Mesenchymal stem cell (in vitro differentiated cells and primary cell): ENCODE results near the gene NTN4.

Source experiments
- DNase-seq: peaks from one replicate; pipeline ENCODE4 v3.0.0-alpha.2; 2013
- H2AFZ ChIP-seq: one replicate; pipeline ENCODE4 v1.6.1; 2013; ENCODE audit warnings: low read depth, mild to moderate bottlenecking, control low read depth, inconsistent platforms, low read length, moderate library complexity
- H2AK5ac ChIP-seq: 2 replicates; pipeline ENCODE4 v1.6.1; 2013; ENCODE audit warnings: low read length, moderate library complexity, mild to moderate bottlenecking, inconsistent platforms; ENCODE audit not compliant: severe bottlenecking
- H2BK120ac ChIP-seq: one replicate; pipeline ENCODE4 v1.6.1; 2013; ENCODE audit warnings: low read depth, mild to moderate bottlenecking, inconsistent platforms, low read length, moderate library complexity
- H2BK12ac ChIP-seq, 2 experiments: one replicate each; pipeline ENCODE4 v1.6.1; 2013; ENCODE audit warnings: inconsistent platforms in 2 of 2, low read length in 2 of 2, mild to moderate bottlenecking in 2 of 2, moderate library complexity in 2 of 2, control low read depth in 1 of 2
- H2BK15ac ChIP-seq: one replicate; pipeline ENCODE4 v1.6.1; 2013; ENCODE audit warnings: mild to moderate bottlenecking, low read depth, inconsistent platforms; ENCODE audit not compliant: poor library complexity, severe bottlenecking
- H2BK5ac ChIP-seq: 2 replicates; pipeline ENCODE4 v1.6.1; 2013; ENCODE audit warnings: low read depth, mild to moderate bottlenecking, low read length, control low read depth, inconsistent platforms; ENCODE audit not compliant: poor library complexity, severe bottlenecking
- H3K14ac ChIP-seq, 2 experiments: one replicate each; pipeline ENCODE4 v1.6.1; 2013; ENCODE audit warnings: inconsistent platforms in 2 of 2, low read length in 2 of 2, control low read depth in 1 of 2, mild to moderate bottlenecking in 1 of 2, moderate library complexity in 1 of 2
- H3K18ac ChIP-seq, 2 experiments: one replicate each; pipeline ENCODE4 v1.6.1; 2013; ENCODE audit warnings: inconsistent platforms in 2 of 2, low read length in 2 of 2, control low read depth in 1 of 2, low read depth in 1 of 2, mild to moderate bottlenecking in 1 of 2
- H3K23ac ChIP-seq, 2 experiments: one replicate each; pipeline ENCODE4 v1.6.1; 2013; ENCODE audit warnings: inconsistent platforms in 2 of 2, low read length in 2 of 2, mild to moderate bottlenecking in 2 of 2, moderate library complexity in 2 of 2, control low read depth in 1 of 2
- H3K27ac ChIP-seq: 2 replicates; pipeline ENCODE4 v1.5.1; 2013; ENCODE audit warnings: mild to moderate bottlenecking, moderate library complexity, low read length, control low read depth, inconsistent platforms; ENCODE audit not compliant: poor library complexity, severe bottlenecking
- H3K27me3 ChIP-seq, 2 experiments: 2 replicates each; pipeline versions ENCODE4 v1.6.1 to v1.7.0; 2013; ENCODE audit warnings: low read length in 2 of 2, mild to moderate bottlenecking in 2 of 2, moderate library complexity in 2 of 2, control low read depth in 1 of 2, inconsistent platforms in 1 of 2; ENCODE audit not compliant: control insufficient read depth in 1 of 2, insufficient read depth in 1 of 2
- H3K36me3 ChIP-seq, 2 experiments: 2 replicates each; pipeline versions ENCODE4 v1.6.1 to v1.7.0; 2013; ENCODE audit warnings: low read length in 2 of 2, control low read depth in 1 of 2, inconsistent platforms in 1 of 2, low read depth in 1 of 2, mild to moderate bottlenecking in 1 of 2; ENCODE audit not compliant: insufficient read depth in 2 of 2, control insufficient read depth in 1 of 2
- H3K4ac ChIP-seq, 2 experiments: one replicate each; pipeline ENCODE4 v1.6.1; 2013; ENCODE audit warnings: inconsistent platforms in 2 of 2, low read length in 2 of 2, mild to moderate bottlenecking in 2 of 2, moderate library complexity in 2 of 2, control low read depth in 1 of 2, low read depth in 1 of 2
- H3K4me1 ChIP-seq: 2 replicates; pipeline ENCODE4 v1.6.1; 2013; ENCODE audit warnings: low read depth, low read length, control low read depth; ENCODE audit not compliant: control insufficient read depth, insufficient read depth
- H3K4me2 ChIP-seq: 2 replicates; pipeline ENCODE4 v1.6.1; 2013; ENCODE audit warnings: low read length, mild to moderate bottlenecking, inconsistent platforms; ENCODE audit not compliant: poor library complexity, severe bottlenecking
- H3K4me3 ChIP-seq, 2 experiments: 2 replicates each; pipeline versions ENCODE4 v1.5.1 to v1.7.0; 2013; ENCODE audit warnings: low read length in 2 of 2, mild to moderate bottlenecking in 2 of 2, control low read depth in 1 of 2, low read depth in 1 of 2; ENCODE audit not compliant: insufficient read depth in 1 of 2
- H3K79me1 ChIP-seq: replicated peaks from 2 replicates; pipeline ENCODE4 v1.6.1; 2013; ENCODE audit warnings: mild to moderate bottlenecking, control low read depth, low read length, inconsistent platforms; ENCODE audit not compliant: poor library complexity, severe bottlenecking
- H3K9ac ChIP-seq: 2 replicates; pipeline ENCODE4 v1.7.0; 2013; ENCODE audit warnings: mild to moderate bottlenecking, low read length, moderate library complexity
- H3K9me3 ChIP-seq: 2 replicates; pipeline ENCODE4 v1.7.0; 2013; ENCODE audit warnings: mild to moderate bottlenecking, low read length; ENCODE audit not compliant: control insufficient read depth
- H4K8ac ChIP-seq: one replicate; pipeline ENCODE4 v1.6.1; 2013; ENCODE audit warnings: inconsistent platforms, mild to moderate bottlenecking, low read length, moderate library complexity
- H4K91ac ChIP-seq: one replicate; pipeline ENCODE4 v1.6.1; 2013; ENCODE audit warnings: mild to moderate bottlenecking, low read length, inconsistent platforms
- WGBS: methylation state at CpG from one replicate; pipeline ENCODE4 v1.1.7; 2013; ENCODE audit warnings: mixed read lengths; 5-methylcytosine and 5-hydroxymethylcytosine counted together

The NTN4 gene

GRCh38 chr12:95705143-95705542 lies 85.4 kb downstream of the NTN4 start:
- no peak overlapping the region for H2BK5ac ChIP-seq

GRCh38 chr12:95703986-95704385 lies 86.6 kb downstream of the NTN4 start:
- Histone ChIP-seq H3K4me1 (no peaks in the 10 kb centered on the region), H3K79me1 (peaks cover 4% of the 10 kb centered on the region), H4K91ac (no peak overlapping the region), H2AFZ (no peak overlapping the region), H3K4me3 (no peak overlapping the region), H3K27me3 (peaks cover 0 to 19% of the 10 kb centered on the region in 2 experiments), H3K23ac (no peak overlapping the region), H3K4me2 (no peak overlapping the region), H2BK15ac (no peak overlapping the region), H3K14ac (no peak overlapping the region), H3K4ac (no peak overlapping the region), H2BK120ac (no peak overlapping the region), H3K9ac (no peak overlapping the region), H3K27ac (no peak overlapping the region), H2AK5ac (no peak overlapping the region), H2BK12ac (no peak overlapping the region), H4K8ac (no peak overlapping the region), H3K9me3 (no peaks in the 10 kb centered on the region), H3K36me3 (peaks cover 0 to 12% of the 10 kb centered on the region in 2 experiments), H3K18ac (no peak overlapping the region), H2BK5ac (no peak overlapping the region)
- 85% methylated on average over 3 of the region's 3 CpGs for WGBS
- DNase-seq = no peak

More at GRCh38 chr12:95705143-95705542, 85.4 kb downstream of the NTN4 start:
- Histone ChIP-seq H3K27me3 (peaks cover 0 to 19% of the 10 kb centered on the region in 2 experiments), H2AFZ (no peak overlapping the region), H3K23ac (no peak overlapping the region), H3K9me3 (no peaks in the 10 kb centered on the region), H3K4me2 (no peak overlapping the region), H4K8ac (no peak overlapping the region), H3K4me3 (no peak overlapping the region), H3K36me3 (peaks cover 4 to 12% of the 10 kb centered on the region in 2 experiments), H3K18ac (no peak overlapping the region), H3K79me1 (peaks cover 4% of the 10 kb centered on the region), H3K4me1 (no peaks in the 10 kb centered on the region), H4K91ac (no peak overlapping the region), H3K27ac (no peak overlapping the region), H2BK12ac (no peak overlapping the region), H2BK120ac (no peak overlapping the region), H2BK15ac (no peak overlapping the region), H3K14ac (no peak overlapping the region), H3K9ac (no peak overlapping the region), H2AK5ac (no peak overlapping the region), H3K4ac (no peak overlapping the region)
- 89% methylated on average over 2 of the region's 2 CpGs for WGBS
- DNase-seq = no peak

GRCh38 chr12:95701722-95702418 lies 88.7 kb downstream of the NTN4 start:
- H4K91ac ChIP-seq = no peak overlapping the region
- WGBS = 99% methylated on average over 8 of the region's 12 CpGs
- no peaks in the 10 kb centered on the region for H3K4me1 ChIP-seq
- H3K27ac ChIP-seq = no peak overlapping the region
- H3K9ac ChIP-seq = no peak overlapping the region
- no peak overlapping the region for H3K23ac ChIP-seq
- H3K4me2 ChIP-seq = no peak overlapping the region
- no peaks in the 10 kb centered on the region for H3K9me3 ChIP-seq
- no peak overlapping the region for H4K8ac ChIP-seq
- no peak overlapping the region for H3K4ac ChIP-seq
- H2BK15ac ChIP-seq = no peak overlapping the region
- H2BK120ac ChIP-seq = no peak overlapping the region
- no peak overlapping the region for H2AK5ac ChIP-seq
- H2AFZ ChIP-seq = no peak overlapping the region
- H2BK12ac ChIP-seq = no peak overlapping the region
- no peak overlapping the region for H3K4me3 ChIP-seq
- DNase-seq = no peak
- H3K27me3 ChIP-seq = peaks cover 0 to 19% of the 10 kb centered on the region in 2 experiments
- H3K18ac ChIP-seq = no peak overlapping the region
- H2BK5ac ChIP-seq = no peak overlapping the region
- H3K79me1 ChIP-seq = peaks cover 1% of the 10 kb centered on the region
- no peak overlapping the region for H3K14ac ChIP-seq
- H3K36me3 ChIP-seq = peaks cover 0 to 9% of the 10 kb centered on the region in 2 experiments

GRCh38 chr12:95701275-95701674 lies 89.3 kb downstream of the NTN4 start:
- no peaks in the 10 kb centered on the region for H3K4me1 ChIP-seq
- 61% methylated on average over 1 of the region's 2 CpGs for WGBS
- no peak overlapping the region for H2BK15ac ChIP-seq
- no peak overlapping the region for H3K14ac ChIP-seq
- no peak overlapping the region for H3K23ac ChIP-seq
- no peak overlapping the region for H2AK5ac ChIP-seq
- H3K27me3 ChIP-seq = peaks cover 0 to 16% of the 10 kb centered on the region in 2 experiments
- H3K4me3 ChIP-seq = no peak overlapping the region
- no peak overlapping the region for H2BK12ac ChIP-seq
- H3K18ac ChIP-seq = no peak overlapping the region
- DNase-seq = peak; percentile 6
- no peak overlapping the region for H2BK120ac ChIP-seq
- H3K27ac ChIP-seq = peak overlapping the region; percentile 17
- H3K9me3 ChIP-seq = no peaks in the 10 kb centered on the region
- no peak overlapping the region for H4K91ac ChIP-seq
- H2AFZ ChIP-seq = no peak overlapping the region
- H3K79me1 ChIP-seq = peaks cover 1% of the 10 kb centered on the region
- no peak overlapping the region for H3K4ac ChIP-seq
- H3K4me2 ChIP-seq = no peak overlapping the region
- H3K9ac ChIP-seq = no peak overlapping the region
- peaks cover 0 to 7% of the 10 kb centered on the region in 2 experiments for H3K36me3 ChIP-seq
- no peak overlapping the region for H2BK5ac ChIP-seq
- no peak overlapping the region for H4K8ac ChIP-seq
